Esophagus squamous epithelium (tissue), 5 donors: Measurements from ENCODE around the gene TNFRSF14. TPM values are rescaled to one million over a fixed set of nuclear protein-coding genes. Genes with fewer than 3 reads are reported as not detected.

Experiments used
- DNase-seq: peaks from one replicate; lab custom pipeline; 2025; lab: John Stamatoyannopoulos, UW
- H3K27ac ChIP-seq, 4 donors: fragments of 200-600 bp; sonication (generic); one replicate each; pipeline ENCODE4 v1.5.1; 2016 to 2019; ENCODE audit warnings: mild to moderate bottlenecking in 1 of 4
- H3K27me3 ChIP-seq, 4 donors: fragments of 200-600 bp; sonication (generic); 1 replicate in 3 of 4; 2 replicates in 1 of 4; pipeline versions ENCODE4 v1.5.1 to v1.6.0; 2017 to 2021; ENCODE audit warnings: antibody characterized with exemption in 1 of 4
- H3K36me3 ChIP-seq, 3 donors: fragments of 200-600 bp; sonication (generic); one replicate each; pipeline ENCODE4 v1.5.1; 2016 to 2019
- H3K4me1 ChIP-seq, 3 donors: fragments of 200-600 bp; sonication (generic); one replicate each; pipeline ENCODE4 v1.5.1; 2017 to 2019
- H3K4me3 ChIP-seq, 4 donors: fragments of 200-600 bp; sonication (generic); 1 replicate in 3 of 4; 2 replicates in 1 of 4; pipeline ENCODE4 v1.5.1; 2016 to 2019; ENCODE audit warnings: mild to moderate bottlenecking in 2 of 4, moderate library complexity in 1 of 4
- H3K9me3 ChIP-seq, 3 donors: fragments of 200-600 bp; sonication (generic); one replicate each; pipeline ENCODE4 v1.5.1; 2016 to 2019
- CTCF ChIP-seq, 6 experiments: fragments of 450-650 bp in 4 of 6; fragments of 200-600 bp in 2 of 6; sonication (generic) in 2 of 6; IDR thresholded peaks; one replicate each; pipeline ENCODE4 v1.5.1; 2016 to 2019; ENCODE audit warnings: antibody characterized with exemption in 6 of 6, mild to moderate bottlenecking in 4 of 6, moderate library complexity in 4 of 6
- POLR2A ChIP-seq, 4 donors: fragments of 450-650 bp; IDR thresholded peaks; one replicate each; pipeline ENCODE4 v1.6.1; 2017; ENCODE audit warnings: antibody characterized with exemption in 4 of 4, mild to moderate bottlenecking in 4 of 4, moderate library complexity in 3 of 4
- WGBS, 2 donors: methylation state at CpG; one replicate each; pipeline ENCODE4 v1.1.5; 2018; 5-methylcytosine and 5-hydroxymethylcytosine counted together
- intact Hi-C: fragments of 100-400 bp; cut with DNase I; formaldehyde crosslinking; loops from one replicate; pipeline ENCODE4 v1.15.0; 2022
- total RNA-seq, 4 donors: library from RNA; depleted of rRNA; stranded (reverse); fragments of >200 nt; gene quantifications; one replicate each; pipeline ENCODE4 v1.1.0, GENCODE V29; 2016
- donor health status: DM: yes; HTN: yes; CAD: no.

TNFRSF14 gene
- total RNA-seq, 4 donors from 2014 or later = 13.8 to 39.5 (median 19.6) TPM

GRCh38 chr1:2597441-2598328 is 41.5 kb downstream of the TNFRSF14 start:
- WGBS, 2 donors = 69 to 73% methylated on average over 21 to 22 of the region's 34 CpGs
- Histone ChIP-seq H3K4me1 (peaks cover 0 to 19% (median 7%) of the 10 kb centered on the region in 3 donors), H3K27me3 (peaks cover 0 to 36% (median 0%) of the 10 kb centered on the region in 4 donors), H3K9me3 (no peaks in the 10 kb centered on the region), H3K36me3 (no peaks in the 10 kb centered on the region), H3K27ac (no peak overlapping the region), H3K4me3 (no peak overlapping the region)
- TF ChIP-seq POLR2A (IDR thresholded peaks at IDR 0.05) (no peak), CTCF (IDR thresholded peaks at IDR 0.05) (no peak)
- intact Hi-C loops = no loop called here
- DNase-seq = no peak

GRCh38 chr1:2598329-2598931 is 42.3 kb downstream of the TNFRSF14 start:
- TF ChIP-seq POLR2A (IDR thresholded peaks at IDR 0.05) = no peak
- TF ChIP-seq CTCF (IDR thresholded peaks at IDR 0.05) = no peak
- Histone ChIP-seq H3K27me3 (peaks cover 0 to 44% (median 0%) of the 10 kb centered on the region in 4 donors), H3K9me3 (no peaks in the 10 kb centered on the region), H3K36me3 (no peaks in the 10 kb centered on the region), H3K4me1 (peaks cover 0 to 11% (median 6%) of the 10 kb centered on the region in 3 donors), H3K4me3 (no peak overlapping the region), H3K27ac (no peak overlapping the region)
- 74 to 80% methylated on average over 2 to 3 of the region's 3 CpGs for WGBS, 2 donors
- intact Hi-C loops = no loop called here
- no peak for DNase-seq

- intact Hi-C loops = no loop called here
- no peaks in the 10 kb centered on the region for H3K36me3 ChIP-seq
- no peak for DNase-seq
- no peaks in the 10 kb centered on the region for H3K9me3 ChIP-seq
- no peak overlapping the region for H3K27ac ChIP-seq
- no peak overlapping the region for H3K4me3 ChIP-seq
- no peaks in the 10 kb centered on the region for H3K4me1 ChIP-seq
- WGBS, 2 donors = 72 to 79% methylated on average over 15 to 18 of the region's 18 CpGs
- peaks cover 0 to 53% (median 0%) of the 10 kb centered on the region in 4 donors for H3K27me3 ChIP-seq
- TF ChIP-seq CTCF (IDR thresholded peaks at IDR 0.05) = no peak
Observed at GRCh38 chr1:2601721-2602303, 45.6 kb downstream of the TNFRSF14 start.

- H3K27ac ChIP-seq = no peak overlapping the region
- no peak for TF ChIP-seq POLR2A (IDR thresholded peaks at IDR 0.05)
- no peak for TF ChIP-seq CTCF (IDR thresholded peaks at IDR 0.05)
- H3K4me3 ChIP-seq = no peak overlapping the region
- 64 to 73% methylated on average over 15 of the region's 15 CpGs for WGBS, 2 donors
- no peaks in the 10 kb centered on the region for H3K9me3 ChIP-seq
- H3K36me3 ChIP-seq = no peaks in the 10 kb centered on the region
- DNase-seq = no peak
- peaks cover 0 to 50% (median 0%) of the 10 kb centered on the region in 4 donors for H3K27me3 ChIP-seq
- intact Hi-C loops = no loop called here
- peaks cover 0 to 5% (median 0%) of the 10 kb centered on the region in 3 donors for H3K4me1 ChIP-seq
Observed at GRCh38 chr1:2602311-2602835, 46.2 kb downstream of the TNFRSF14 start.
